D721Med (cell line): ENCODE results near the gene OR2A14.
"Not testable (repeated sequence)": the region's sequence is repeated elsewhere in the genome, so short reads cannot be mapped to it uniquely, and the experiment has no call there.

Experiments used
- DNase-seq: peaks from one replicate; pipeline ENCODE4 v3.0.0; 2011; ENCODE audit warnings: low spot score; ENCODE audit not compliant: insufficient read length
- FAIRE-seq: peaks from 2 replicates; lab custom pipeline; 2011; peaks lifted over from hg19 to GRCh38; lab: Jason Lieb, UNC
- TF ChIP-seq, protein P1 (sequence below): IDR thresholded peaks from 2 replicates; pipeline ENCODE4 v1.5.1; 2012; ENCODE audit warnings: mild to moderate bottlenecking, control low read depth; ENCODE audit not compliant: insufficient read depth; ENCODE audit errors: missing control alignments

OR2A14 gene

DNA sequence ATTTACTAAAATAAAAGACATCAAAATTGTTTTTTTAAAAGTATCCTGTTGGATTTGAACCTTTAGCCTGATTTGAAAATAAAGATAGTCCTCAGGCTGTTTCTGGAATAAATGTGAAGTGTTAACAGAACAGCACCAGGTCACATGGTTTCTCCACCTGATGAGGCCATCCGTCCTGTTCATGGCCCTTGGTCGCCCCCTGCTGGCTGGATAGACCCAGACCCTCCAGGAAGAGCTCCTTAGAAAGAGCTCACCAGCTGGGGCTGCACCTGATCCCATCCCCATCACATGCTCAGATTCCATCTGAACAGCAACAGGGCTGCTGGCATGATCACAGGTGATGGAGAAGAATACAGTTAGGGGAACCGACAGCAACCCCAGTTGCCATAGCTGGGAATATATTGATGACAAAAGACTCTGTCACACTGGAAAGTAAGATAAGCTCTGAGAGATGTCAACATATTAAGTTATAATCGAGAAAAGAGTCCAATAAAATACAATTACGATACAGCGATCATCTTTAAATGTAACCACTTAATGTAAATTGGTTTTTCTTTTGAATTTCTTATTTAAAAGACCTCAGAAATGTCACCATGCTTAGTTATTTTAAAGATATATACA is 4.8 kb downstream of the OR2A14 start:
- TF ChIP-seq, protein P1, sequence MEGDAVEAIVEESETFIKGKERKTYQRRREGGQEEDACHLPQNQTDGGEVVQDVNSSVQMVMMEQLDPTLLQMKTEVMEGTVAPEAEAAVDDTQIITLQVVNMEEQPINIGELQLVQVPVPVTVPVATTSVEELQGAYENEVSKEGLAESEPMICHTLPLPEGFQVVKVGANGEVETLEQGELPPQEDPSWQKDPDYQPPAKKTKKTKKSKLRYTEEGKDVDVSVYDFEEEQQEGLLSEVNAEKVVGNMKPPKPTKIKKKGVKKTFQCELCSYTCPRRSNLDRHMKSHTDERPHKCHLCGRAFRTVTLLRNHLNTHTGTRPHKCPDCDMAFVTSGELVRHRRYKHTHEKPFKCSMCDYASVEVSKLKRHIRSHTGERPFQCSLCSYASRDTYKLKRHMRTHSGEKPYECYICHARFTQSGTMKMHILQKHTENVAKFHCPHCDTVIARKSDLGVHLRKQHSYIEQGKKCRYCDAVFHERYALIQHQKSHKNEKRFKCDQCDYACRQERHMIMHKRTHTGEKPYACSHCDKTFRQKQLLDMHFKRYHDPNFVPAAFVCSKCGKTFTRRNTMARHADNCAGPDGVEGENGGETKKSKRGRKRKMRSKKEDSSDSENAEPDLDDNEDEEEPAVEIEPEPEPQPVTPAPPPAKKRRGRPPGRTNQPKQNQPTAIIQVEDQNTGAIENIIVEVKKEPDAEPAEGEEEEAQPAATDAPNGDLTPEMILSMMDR = peak; percentile 91
- DNase-seq = peak; percentile 29
- FAIRE-seq = peak; percentile 66

DNA sequence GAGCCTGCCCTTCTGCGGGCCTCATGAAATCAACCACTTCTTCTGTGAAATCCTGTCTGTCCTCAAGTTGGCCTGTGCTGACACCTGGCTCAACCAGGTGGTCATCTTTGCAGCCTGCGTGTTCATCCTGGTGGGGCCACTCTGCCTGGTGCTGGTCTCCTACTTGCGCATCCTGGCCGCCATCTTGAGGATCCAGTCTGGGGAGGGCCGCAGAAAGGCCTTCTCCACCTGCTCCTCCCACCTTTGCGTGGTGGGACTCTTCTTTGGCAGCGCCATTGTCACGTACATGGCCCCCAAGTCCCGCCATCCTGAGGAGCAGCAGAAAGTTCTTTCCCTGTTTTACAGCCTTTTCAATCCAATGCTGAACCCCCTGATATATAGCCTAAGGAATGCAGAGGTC is 6.6 kb downstream of the OR2A14 start:
- not testable (repeated sequence) for FAIRE-seq, DNase-seq

DNA sequence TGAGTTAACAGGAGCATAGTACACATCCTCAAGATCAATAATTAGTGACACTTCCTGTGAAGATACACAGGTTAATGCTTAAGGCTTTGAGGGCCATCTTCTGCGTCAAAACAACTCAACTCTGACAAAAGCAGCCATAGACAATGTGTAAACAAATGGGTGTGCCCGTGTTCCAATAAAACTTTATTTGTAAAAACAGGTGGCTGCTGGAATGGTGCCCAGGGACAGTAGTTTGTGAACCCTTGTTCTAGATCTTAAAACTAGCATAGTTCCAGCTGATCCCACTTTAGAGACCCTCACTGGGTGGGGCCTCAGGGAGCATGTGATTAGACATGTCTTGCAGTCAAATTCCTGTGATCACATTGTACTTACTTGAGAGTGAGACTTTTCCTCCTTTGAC is 7.8 kb downstream of the OR2A14 start:
- TF ChIP-seq, protein P1 = no peak
- DNase-seq = no peak
- FAIRE-seq = no peak

DNA sequence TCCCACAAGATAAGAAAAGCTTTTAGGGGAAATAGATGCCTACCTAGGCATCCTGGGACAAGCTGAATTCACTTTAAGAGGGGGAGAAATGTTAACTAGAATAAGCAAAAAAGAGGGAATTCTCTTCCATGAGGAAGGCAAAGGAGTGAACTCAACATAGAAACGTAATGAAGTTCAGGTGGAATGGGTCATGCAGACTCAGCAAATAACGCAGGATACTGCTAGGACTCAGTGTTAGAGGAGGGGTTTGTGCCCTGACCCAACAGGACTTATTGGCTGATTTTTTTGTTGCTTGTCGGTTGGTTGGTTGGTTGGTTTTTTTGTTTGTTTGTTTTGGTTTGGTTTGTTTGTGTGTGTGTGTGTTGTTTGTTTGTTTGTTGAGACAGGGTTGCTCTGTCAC is 9.3 kb downstream of the OR2A14 start:
- FAIRE-seq = no peak
- TF ChIP-seq, protein P1 = no peak
- no peak for DNase-seq

DNA sequence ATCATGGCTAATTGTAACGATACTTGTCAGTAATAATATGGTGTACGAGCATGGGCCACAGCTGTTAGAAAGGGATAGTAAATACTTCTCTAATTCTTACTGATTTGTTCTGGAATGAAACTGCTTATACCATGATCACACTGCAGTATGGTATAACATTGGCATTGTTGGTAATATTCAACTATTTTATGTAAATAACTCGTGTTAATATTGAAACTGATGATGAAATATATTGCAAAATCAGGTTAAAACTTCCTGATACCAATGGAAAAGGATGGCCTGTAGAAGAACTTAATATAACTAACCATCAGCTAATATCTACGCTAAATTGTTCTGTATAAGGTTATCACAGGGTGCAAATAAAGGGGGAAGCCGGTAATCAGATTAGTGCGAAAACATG is 10.3 kb downstream of the OR2A14 start:
- FAIRE-seq (no peak), DNase-seq (no peak)
- TF ChIP-seq, protein P1 = no peak

DNA sequence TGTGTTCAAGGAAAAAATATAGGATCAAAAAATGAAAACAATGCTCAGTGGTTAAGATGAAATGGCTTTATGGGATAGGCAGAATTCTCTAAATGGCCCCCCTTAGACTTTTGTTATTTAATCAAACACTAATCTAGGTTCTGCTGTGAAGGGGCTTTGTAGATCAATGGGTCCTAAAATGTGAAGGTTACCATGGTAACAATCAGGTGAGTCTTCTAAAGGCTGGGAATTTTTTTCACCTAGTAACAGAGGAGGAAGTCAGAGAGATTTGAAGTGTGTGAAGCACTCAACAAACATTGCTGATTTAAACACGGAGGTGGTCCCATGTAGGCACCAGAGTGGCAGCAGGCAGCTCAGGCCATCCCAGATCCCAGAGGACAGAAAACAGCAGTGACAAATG is 11.1 kb downstream of the OR2A14 start:
- no peak for DNase-seq
- TF ChIP-seq, protein P1 = no peak
- no peak for FAIRE-seq

DNA sequence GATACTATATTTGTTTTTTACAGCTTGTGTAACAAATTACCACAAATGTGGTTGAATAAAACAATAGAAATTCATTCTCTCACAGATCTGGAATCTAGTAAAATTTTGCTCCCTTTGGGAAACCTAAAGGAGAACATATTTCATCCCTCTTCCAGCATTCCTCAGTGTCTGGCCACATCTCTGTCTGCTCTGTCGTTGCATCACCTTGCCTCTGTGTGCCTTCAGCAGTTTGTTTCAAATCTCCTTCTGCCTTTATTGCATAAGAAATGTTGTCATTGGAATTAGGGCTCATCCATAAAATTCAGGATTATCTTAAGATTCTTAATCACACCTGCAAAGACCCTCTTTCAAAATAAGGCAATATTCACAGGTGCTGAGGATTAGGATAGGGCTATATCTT is 14.5 kb downstream of the OR2A14 start:
- no peak for DNase-seq
- TF ChIP-seq, protein P1 = no peak
- FAIRE-seq = no peak

DNA sequence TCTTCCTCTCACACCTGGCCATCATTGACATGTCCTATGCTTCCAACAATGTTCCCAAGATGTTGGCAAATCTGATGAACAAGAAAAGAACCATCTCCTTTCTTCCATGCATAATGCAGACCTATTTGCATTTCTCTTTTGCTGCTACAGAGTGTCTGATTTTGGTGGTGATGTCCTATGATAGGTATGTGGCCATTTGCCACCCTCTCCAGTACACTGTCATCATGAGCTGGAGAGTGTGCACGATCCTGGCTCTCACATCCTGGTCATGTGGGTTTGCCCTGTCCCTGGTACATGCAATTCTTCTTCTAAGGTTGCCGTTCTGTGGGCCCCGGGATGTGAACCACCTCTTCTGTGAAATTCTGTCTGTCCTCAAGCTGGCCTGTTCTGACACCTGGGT is 19.2 kb downstream of the OR2A14 start:
- DNase-seq (no peak), FAIRE-seq (no peak)
- TF ChIP-seq, protein P1 = no peak
